ENCODE results near the gene RELN. TPM values are rescaled to one million over a fixed set of nuclear protein-coding genes. Genes with fewer than 3 reads are reported as not detected.

RELN gene
- total RNA-seq, 1 donor from 2014 or later, result 5.7 TPM

GRCh38 chr7:103622274-103622673 is 367.2 kb downstream of the RELN start:
- TF ChIP-seq, protein P1, sequence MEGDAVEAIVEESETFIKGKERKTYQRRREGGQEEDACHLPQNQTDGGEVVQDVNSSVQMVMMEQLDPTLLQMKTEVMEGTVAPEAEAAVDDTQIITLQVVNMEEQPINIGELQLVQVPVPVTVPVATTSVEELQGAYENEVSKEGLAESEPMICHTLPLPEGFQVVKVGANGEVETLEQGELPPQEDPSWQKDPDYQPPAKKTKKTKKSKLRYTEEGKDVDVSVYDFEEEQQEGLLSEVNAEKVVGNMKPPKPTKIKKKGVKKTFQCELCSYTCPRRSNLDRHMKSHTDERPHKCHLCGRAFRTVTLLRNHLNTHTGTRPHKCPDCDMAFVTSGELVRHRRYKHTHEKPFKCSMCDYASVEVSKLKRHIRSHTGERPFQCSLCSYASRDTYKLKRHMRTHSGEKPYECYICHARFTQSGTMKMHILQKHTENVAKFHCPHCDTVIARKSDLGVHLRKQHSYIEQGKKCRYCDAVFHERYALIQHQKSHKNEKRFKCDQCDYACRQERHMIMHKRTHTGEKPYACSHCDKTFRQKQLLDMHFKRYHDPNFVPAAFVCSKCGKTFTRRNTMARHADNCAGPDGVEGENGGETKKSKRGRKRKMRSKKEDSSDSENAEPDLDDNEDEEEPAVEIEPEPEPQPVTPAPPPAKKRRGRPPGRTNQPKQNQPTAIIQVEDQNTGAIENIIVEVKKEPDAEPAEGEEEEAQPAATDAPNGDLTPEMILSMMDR (IDR thresholded peaks at IDR 0.05; ENCODE audit: partially characterized antibody, unreplicated experiment), result no peak
- Mint-ChIP-seq H3K27ac (ENCODE audit: unreplicated experiment) (no peak overlapping the region), H3K27me3 (ENCODE audit: unreplicated experiment) (no peaks in the 10 kb centered on the region), H3K36me3 (ENCODE audit: unreplicated experiment) (no peaks in the 10 kb centered on the region), H3K9me3 (ENCODE audit: unreplicated experiment) (no peaks in the 10 kb centered on the region), H3K4me3 (ENCODE audit: unreplicated experiment) (no peak overlapping the region), H3K4me1 (ENCODE audit: low read depth, unreplicated experiment) (peaks cover 6% of the 10 kb centered on the region)
- no peak for DNase-seq

- no peaks in the 10 kb centered on the region for H3K36me3 Mint-ChIP-seq (ENCODE audit: unreplicated experiment)
- H3K27ac Mint-ChIP-seq (ENCODE audit: unreplicated experiment), result peak overlapping the region; percentile 77
- peaks cover 2% of the 10 kb centered on the region for H3K27me3 Mint-ChIP-seq (ENCODE audit: unreplicated experiment)
- H3K4me3 Mint-ChIP-seq (ENCODE audit: unreplicated experiment), result no peak overlapping the region
- H3K9me3 Mint-ChIP-seq (ENCODE audit: unreplicated experiment), result peaks cover 4% of the 10 kb centered on the region
- TF ChIP-seq, protein P1 (IDR thresholded peaks at IDR 0.05; ENCODE audit: partially characterized antibody, unreplicated experiment), result peak; percentile 22
- peaks cover 14% of the 10 kb centered on the region for H3K4me1 Mint-ChIP-seq (ENCODE audit: low read depth, unreplicated experiment)
- DNase-seq, result peak; percentile 19
These were observed 375.5 kb downstream of the RELN start for GRCh38 chr7:103613655-103614642.

DNA sequence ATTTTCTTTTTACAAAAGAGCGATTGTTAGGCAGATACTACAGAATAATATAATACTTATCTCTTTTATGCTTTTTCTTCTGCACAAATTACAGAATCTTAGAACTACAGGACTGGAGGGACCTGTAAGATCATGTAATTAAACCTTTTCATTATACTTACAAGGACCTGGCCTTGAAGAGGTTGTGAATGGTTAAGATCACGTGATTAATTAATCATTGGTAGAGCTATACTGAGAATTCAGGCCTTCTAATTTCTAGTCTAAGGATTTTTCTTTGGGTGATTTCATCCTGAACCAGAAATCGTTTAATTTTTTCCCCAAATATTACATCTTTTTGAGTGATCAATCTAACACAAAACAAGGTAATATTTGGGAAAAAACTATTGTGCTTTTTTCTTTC is 379.7 kb downstream of the RELN start:
- Mint-ChIP-seq H3K36me3 (ENCODE audit: unreplicated experiment) (no peaks in the 10 kb centered on the region), H3K27ac (ENCODE audit: unreplicated experiment) (no peak overlapping the region), H3K4me1 (ENCODE audit: low read depth, unreplicated experiment) (peaks cover 9% of the 10 kb centered on the region), H3K9me3 (ENCODE audit: unreplicated experiment) (peaks cover 4% of the 10 kb centered on the region), H3K4me3 (ENCODE audit: unreplicated experiment) (no peak overlapping the region), H3K27me3 (ENCODE audit: unreplicated experiment) (peaks cover 2% of the 10 kb centered on the region)
- DNase-seq, result no peak
- TF ChIP-seq, protein P1 (IDR thresholded peaks at IDR 0.05; ENCODE audit: partially characterized antibody, unreplicated experiment), result no peak

GRCh38 chr7:103605640-103606039 is 383.8 kb downstream of the RELN start:
- DNase-seq, result no peak
- Mint-ChIP-seq H3K27ac (ENCODE audit: unreplicated experiment) (no peak overlapping the region), H3K27me3 (ENCODE audit: unreplicated experiment) (no peaks in the 10 kb centered on the region), H3K36me3 (ENCODE audit: unreplicated experiment) (no peaks in the 10 kb centered on the region), H3K4me1 (ENCODE audit: low read depth, unreplicated experiment) (no peaks in the 10 kb centered on the region), H3K4me3 (ENCODE audit: unreplicated experiment) (no peak overlapping the region), H3K9me3 (ENCODE audit: unreplicated experiment) (no peaks in the 10 kb centered on the region)
- TF ChIP-seq, protein P1 (IDR thresholded peaks at IDR 0.05; ENCODE audit: partially characterized antibody, unreplicated experiment), result no peak

GRCh38 chr7:103598326-103598905 is 391.0 kb downstream of the RELN start:
- no peaks in the 10 kb centered on the region for H3K9me3 Mint-ChIP-seq (ENCODE audit: unreplicated experiment)
- H3K27me3 Mint-ChIP-seq (ENCODE audit: unreplicated experiment), result no peaks in the 10 kb centered on the region
- DNase-seq, result no peak
- H3K36me3 Mint-ChIP-seq (ENCODE audit: unreplicated experiment), result no peaks in the 10 kb centered on the region
- H3K4me1 Mint-ChIP-seq (ENCODE audit: low read depth, unreplicated experiment), result peaks cover 14% of the 10 kb centered on the region
- no peak overlapping the region for H3K27ac Mint-ChIP-seq (ENCODE audit: unreplicated experiment)
- TF ChIP-seq, protein P1 (IDR thresholded peaks at IDR 0.05; ENCODE audit: partially characterized antibody, unreplicated experiment), result no peak
- no peak overlapping the region for H3K4me3 Mint-ChIP-seq (ENCODE audit: unreplicated experiment)

All from glutamatergic neuron (in vitro differentiated cells).